SIG-M5 treated with dmso at 0.1 percent for 504 hours (cell line): ENCODE data around the gene PRPF38B.
A peak's percentile ranks its signal among the peaks of the same experiment; 100 is the strongest.
"Not testable (repeated sequence)": the region's sequence is repeated elsewhere in the genome, so short reads cannot be mapped to it uniquely, and the experiment has no call there.

Experiments used
- DNase-seq: peaks from one replicate; lab custom pipeline; 2025; ENCODE audit not compliant: unreplicated experiment; lab: John Stamatoyannopoulos, UW

The PRPF38B gene

GRCh38 chr1:108678706-108679105 lies 13.4 kb upstream of the PRPF38B start:
- DNase-seq, result no peak

GRCh38 chr1:108679586-108680213 lies 12.4 kb upstream of the PRPF38B start:
- DNase-seq, result no peak

DNA sequence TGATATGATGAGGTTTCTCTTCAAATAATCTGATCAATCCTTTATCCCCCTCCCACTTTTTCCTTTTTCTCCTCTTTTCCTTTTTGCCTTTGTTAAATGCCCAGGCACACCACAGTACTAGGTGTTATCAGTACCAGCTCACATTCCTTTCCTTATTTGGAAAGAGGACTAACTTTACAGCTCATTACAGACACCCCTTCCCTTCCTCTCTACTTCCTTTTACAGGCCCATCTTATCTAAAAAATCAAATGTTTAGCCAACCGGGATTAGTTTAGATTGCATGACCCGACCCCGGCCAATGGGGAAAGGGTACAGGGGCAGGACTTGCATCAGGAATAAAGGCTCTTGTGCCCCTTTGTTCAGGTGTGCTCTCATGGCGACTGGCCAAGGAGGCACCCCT lies 10.4 kb upstream of the PRPF38B start:
- not testable (repeated sequence) for DNase-seq

DNA sequence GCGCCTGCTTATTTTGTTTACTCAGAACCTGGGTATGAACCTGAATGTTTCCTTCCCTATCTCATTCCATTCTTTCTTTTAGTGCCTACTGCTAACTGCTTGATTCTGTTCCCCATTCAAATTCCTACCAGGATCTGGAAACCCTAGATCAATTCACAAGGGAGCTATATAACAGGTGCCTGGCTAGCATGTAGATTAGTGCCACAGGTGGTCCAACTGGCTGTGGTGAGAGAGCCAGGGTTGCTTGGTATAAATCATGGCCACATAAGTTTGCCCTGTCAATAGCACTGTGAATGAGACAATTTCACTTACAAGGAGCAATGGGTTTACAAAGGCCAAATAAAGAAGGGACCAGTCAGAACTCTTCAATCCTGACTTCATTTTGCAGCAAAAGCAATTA lies 6.6 kb upstream of the PRPF38B start:
- no peak for DNase-seq

- no peak for DNase-seq
Observed at GRCh38 chr1:108686614-108687313, 5.3 kb upstream of the PRPF38B start.

DNA sequence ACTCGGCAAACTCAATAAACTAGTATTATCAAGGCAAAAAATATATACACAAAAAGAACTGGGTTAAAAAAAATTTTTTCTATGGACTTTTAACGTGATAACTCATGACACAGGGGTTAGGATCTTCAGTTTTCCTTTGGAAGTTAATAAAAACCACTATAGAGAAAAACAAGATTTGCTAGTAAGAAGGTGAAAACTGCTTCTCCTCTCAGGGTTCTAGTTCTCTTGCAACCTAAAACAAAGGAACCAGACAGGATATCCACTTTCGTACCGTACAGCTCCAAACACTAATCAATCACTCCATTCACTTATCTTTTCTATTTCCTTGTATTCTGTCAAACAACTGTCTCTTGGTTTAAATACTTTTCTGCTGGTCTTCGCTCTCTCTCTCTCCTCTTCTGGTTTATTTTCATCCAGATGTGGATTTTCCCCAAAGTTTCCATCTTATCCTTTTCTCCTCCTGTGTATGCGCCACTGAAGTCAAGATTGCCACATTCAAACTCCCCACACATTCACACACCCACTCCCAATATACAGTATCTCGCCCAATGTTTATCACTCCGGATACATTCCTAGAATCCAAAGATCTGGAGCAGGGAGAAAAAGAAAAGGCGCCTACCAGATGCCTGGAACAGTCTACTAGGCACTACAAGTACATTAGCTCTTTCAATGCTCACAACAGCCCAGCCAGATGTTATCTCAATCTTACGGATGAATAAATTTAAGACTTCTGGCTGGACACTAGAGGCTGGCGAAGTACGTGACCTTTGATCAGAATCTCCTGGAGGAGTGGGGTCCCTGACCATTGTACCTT lies 775 bp upstream of the PRPF38B start:
- no peak for DNase-seq

- peak; percentile 67 for DNase-seq
Observed at GRCh38 chr1:108692724-108693655, 880 bp downstream of the PRPF38B start.

- peak; percentile 36 for DNase-seq
Observed at GRCh38 chr1:108695535-108695934, 3.4 kb downstream of the PRPF38B start.

GRCh38 chr1:108699375-108700332 lies 7.5 kb downstream of the PRPF38B start:
- DNase-seq, result peak; percentile 54

DNA sequence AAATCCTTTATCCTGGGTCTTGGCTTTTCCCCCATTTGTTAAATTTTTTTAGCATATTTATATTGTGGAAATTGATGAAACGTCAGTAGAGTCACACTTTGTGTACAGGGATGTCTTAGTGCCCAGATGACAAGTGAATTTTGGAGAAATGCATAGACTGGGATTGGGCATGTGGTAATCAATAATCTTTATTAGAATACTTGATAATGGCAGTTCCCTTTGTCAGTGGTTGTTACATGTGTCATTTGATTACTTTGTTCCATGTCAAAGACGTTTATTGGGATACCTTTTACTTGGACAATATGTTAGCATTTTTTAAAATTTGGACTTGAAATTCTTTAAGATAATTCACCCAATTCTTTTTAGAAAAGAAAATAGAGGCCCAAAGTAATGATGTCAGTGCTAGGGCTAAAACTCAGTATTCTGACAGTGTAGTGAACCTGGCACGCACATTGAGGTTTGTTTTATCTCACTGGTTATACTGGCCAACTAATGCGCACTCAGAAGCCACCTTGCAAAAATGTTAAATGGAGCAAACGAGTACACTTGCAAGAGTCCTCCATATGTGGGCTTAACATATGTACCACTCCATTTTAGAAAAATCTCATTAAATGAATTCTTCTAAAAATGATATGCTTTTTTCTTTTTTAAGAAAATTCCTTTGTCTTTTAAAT lies 9.2 kb downstream of the PRPF38B start:
- DNase-seq, result no peak

GRCh38 chr1:108702109-108702508 lies 10.0 kb downstream of the PRPF38B start:
- not testable (repeated sequence) for DNase-seq

DNA sequence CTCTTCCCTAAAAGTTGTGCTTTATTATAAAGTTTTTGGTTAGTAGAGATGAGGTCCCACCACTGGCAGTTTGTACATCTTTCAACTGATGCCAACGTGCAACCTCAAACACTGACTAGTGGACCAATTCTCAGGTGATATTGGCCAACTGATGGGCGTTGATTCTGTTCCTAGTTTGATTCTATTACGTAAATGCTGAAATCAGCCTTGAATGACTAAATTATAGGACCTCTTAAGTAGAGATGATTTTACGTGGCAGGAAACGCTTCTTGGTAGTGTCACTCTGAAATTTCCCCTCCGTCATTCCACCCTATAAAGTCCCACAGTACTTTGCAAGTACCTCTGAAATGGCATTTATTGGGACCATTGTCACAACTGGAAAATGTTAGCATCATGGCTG lies 11.8 kb downstream of the PRPF38B start:
- no peak for DNase-seq

GRCh38 chr1:108704496-108704895 lies 12.4 kb downstream of the PRPF38B start:
- no peak for DNase-seq

- DNase-seq, result no peak
Observed at GRCh38 chr1:108706643-108707042, 14.5 kb downstream of the PRPF38B start.

DNA sequence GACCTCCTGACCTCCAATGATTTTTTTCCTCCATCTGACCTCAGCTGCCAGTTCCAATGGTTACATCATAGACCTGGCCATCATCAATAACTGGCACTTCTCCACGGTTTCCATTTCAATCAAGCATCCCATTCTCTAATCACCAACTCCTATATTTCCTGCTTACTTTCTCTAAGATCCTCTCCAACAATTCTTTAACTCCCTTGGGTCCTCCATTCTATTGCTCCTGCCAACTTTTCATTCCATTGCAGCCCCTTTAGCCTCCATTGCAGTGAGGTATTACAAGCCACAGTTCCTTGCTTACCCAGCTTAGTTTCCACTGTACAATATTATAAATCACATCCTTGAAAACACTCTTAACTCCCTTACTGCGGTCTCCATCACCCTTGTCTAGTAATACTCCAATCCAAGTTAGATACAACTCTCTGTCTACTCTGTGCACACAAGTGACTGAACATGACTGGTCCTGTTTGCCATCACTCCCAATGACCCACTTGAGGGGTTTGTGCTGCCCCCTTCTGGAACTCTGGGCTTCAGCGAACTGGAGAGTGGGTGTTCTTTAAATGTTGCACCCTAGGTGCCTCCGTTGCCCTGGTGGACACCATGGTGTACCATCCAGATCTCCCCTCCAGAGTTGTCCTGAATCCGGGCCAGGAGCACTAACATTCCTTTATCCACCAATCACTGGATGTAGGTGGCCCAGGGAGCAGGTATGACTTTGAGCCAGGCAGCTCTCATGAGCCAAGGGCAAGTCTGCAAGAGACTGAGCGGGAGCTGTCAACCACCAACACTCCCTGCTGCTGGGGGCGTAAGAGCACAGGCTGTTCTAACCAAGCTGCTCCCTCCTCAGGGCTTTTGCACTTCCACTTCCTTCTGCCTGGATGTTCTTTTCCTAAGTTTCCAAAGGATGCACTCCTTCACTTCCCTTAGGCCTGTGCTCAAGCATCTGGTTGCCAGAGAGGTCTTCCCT lies 16.9 kb downstream of the PRPF38B start:
- DNase-seq, result no peak

- DNase-seq, result no peak
Observed at GRCh38 chr1:108712606-108713150, 20.6 kb downstream of the PRPF38B start, which contains the start of gene FNDC7. TSS of gene FNDC7 (plus strand) at chr1:108712908. CDS start at chr1:108712934, 26 bp downstream.

DNA sequence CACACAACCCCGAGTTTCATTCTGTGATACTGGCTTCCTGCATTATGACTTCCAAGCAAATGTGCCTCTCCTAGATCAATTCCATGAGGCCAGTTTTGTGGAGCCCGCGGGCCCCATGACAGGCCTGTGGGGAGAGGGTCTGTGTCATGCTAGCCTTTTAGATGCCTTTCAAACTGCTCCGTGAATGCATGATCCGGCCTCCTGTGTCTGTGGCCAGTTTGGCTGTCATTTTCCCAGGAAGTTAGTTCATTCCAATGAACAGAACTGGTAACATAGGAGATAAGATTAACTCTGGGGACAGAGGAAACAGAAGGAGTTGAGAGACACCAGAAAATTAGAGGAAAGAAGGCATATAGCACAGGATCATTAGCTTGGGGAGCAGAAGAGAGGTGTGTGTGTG lies 23.8 kb downstream of the PRPF38B start:
- no peak for DNase-seq
